Esophagus squamous epithelium (tissue), 5 donors: Measurements from ENCODE around the gene PRDX3. TPM values are rescaled to one million over a fixed set of nuclear protein-coding genes. Genes with fewer than 3 reads are reported as not detected.

Experiments used
- DNase-seq: peaks from one replicate; lab custom pipeline; 2025; lab: John Stamatoyannopoulos, UW
- H3K27ac ChIP-seq, 4 donors: fragments of 200-600 bp; sonication (generic); one replicate each; pipeline ENCODE4 v1.5.1; 2016 to 2019; ENCODE audit warnings: mild to moderate bottlenecking in 1 of 4
- H3K27me3 ChIP-seq, 4 donors: fragments of 200-600 bp; sonication (generic); 1 replicate in 3 of 4; 2 replicates in 1 of 4; pipeline versions ENCODE4 v1.5.1 to v1.6.0; 2017 to 2021; ENCODE audit warnings: antibody characterized with exemption in 1 of 4
- H3K36me3 ChIP-seq, 3 donors: fragments of 200-600 bp; sonication (generic); one replicate each; pipeline ENCODE4 v1.5.1; 2016 to 2019
- H3K4me1 ChIP-seq, 3 donors: fragments of 200-600 bp; sonication (generic); one replicate each; pipeline ENCODE4 v1.5.1; 2017 to 2019
- H3K4me3 ChIP-seq, 4 donors: fragments of 200-600 bp; sonication (generic); 1 replicate in 3 of 4; 2 replicates in 1 of 4; pipeline ENCODE4 v1.5.1; 2016 to 2019; ENCODE audit warnings: mild to moderate bottlenecking in 2 of 4, moderate library complexity in 1 of 4
- H3K9me3 ChIP-seq, 3 donors: fragments of 200-600 bp; sonication (generic); one replicate each; pipeline ENCODE4 v1.5.1; 2016 to 2019
- CTCF ChIP-seq, 6 experiments: fragments of 450-650 bp in 4 of 6; fragments of 200-600 bp in 2 of 6; sonication (generic) in 2 of 6; IDR thresholded peaks; one replicate each; pipeline ENCODE4 v1.5.1; 2016 to 2019; ENCODE audit warnings: antibody characterized with exemption in 6 of 6, mild to moderate bottlenecking in 4 of 6, moderate library complexity in 4 of 6
- POLR2A ChIP-seq, 4 donors: fragments of 450-650 bp; IDR thresholded peaks; one replicate each; pipeline ENCODE4 v1.6.1; 2017; ENCODE audit warnings: antibody characterized with exemption in 4 of 4, mild to moderate bottlenecking in 4 of 4, moderate library complexity in 3 of 4
- WGBS, 2 donors: methylation state at CpG; one replicate each; pipeline ENCODE4 v1.1.5; 2018; 5-methylcytosine and 5-hydroxymethylcytosine counted together
- intact Hi-C: fragments of 100-400 bp; cut with DNase I; formaldehyde crosslinking; loops from one replicate; pipeline ENCODE4 v1.15.0; 2022
- total RNA-seq, 4 donors: library from RNA; depleted of rRNA; stranded (reverse); fragments of >200 nt; gene quantifications; one replicate each; pipeline ENCODE4 v1.1.0, GENCODE V29; 2016
- donor health status: DM: yes; HTN: yes; CAD: no.

Gene PRDX3
- total RNA-seq, 4 donors from 2014 or later, result 42.9 to 183 (median 119) TPM

GRCh38 chr10:119221666-119222065 is 43.1 kb upstream of the PRDX3 start:
- WGBS, 2 donors, result 93 to 100% methylated on average over 1 of the region's 1 CpG

GRCh38 chr10:119221201-119221600 is 42.6 kb upstream of the PRDX3 start:
- WGBS, 2 donors, result 76 to 95% methylated on average over 4 of the region's 4 CpGs
- Histone ChIP-seq H3K27ac (peak overlapping the region; percentile 41 to 78 (median 74)), H3K9me3 (no peaks in the 10 kb centered on the region), H3K4me1 (peaks cover 0 to 66% (median 39%) of the 10 kb centered on the region in 3 donors), H3K4me3 (no peak overlapping the region), H3K36me3 (no peaks in the 10 kb centered on the region), H3K27me3 (no peaks in the 10 kb centered on the region)
- DNase-seq, result no peak
- TF ChIP-seq CTCF (IDR thresholded peaks at IDR 0.05) (no peak), POLR2A (IDR thresholded peaks at IDR 0.05) (no peak)
- intact Hi-C loops, result no loop called here

More at GRCh38 chr10:119221666-119222065, 43.1 kb upstream of the PRDX3 start:
- peak overlapping the region in 3 of 4 donors; percentile 75 to 78 (median 76) for H3K27ac ChIP-seq
- H3K4me1 ChIP-seq, result peaks cover 0 to 66% (median 39%) of the 10 kb centered on the region in 3 donors
- H3K4me3 ChIP-seq, result no peak overlapping the region
- H3K36me3 ChIP-seq, result no peaks in the 10 kb centered on the region
- no peak for TF ChIP-seq CTCF (IDR thresholded peaks at IDR 0.05)
- TF ChIP-seq POLR2A (IDR thresholded peaks at IDR 0.05), result no peak
- intact Hi-C loops, result no loop called here
- no peak for DNase-seq
- H3K9me3 ChIP-seq, result no peaks in the 10 kb centered on the region
- H3K27me3 ChIP-seq, result no peaks in the 10 kb centered on the region

- 57 to 76% methylated on average over 5 of the region's 5 CpGs for WGBS, 2 donors
- DNase-seq, result no peak
- intact Hi-C loops, result loop anchor here (10.0 kb wide), 1 partner anchor 85 kb away; no protein-coding TSS in a partner anchor
- H3K4me1 ChIP-seq, result peaks cover 0 to 77% (median 36%) of the 10 kb centered on the region in 3 donors
- H3K9me3 ChIP-seq, result no peaks in the 10 kb centered on the region
- peak overlapping the region in 3 of 4 donors; percentile 73 to 78 (median 75) for H3K27ac ChIP-seq
- H3K36me3 ChIP-seq, result no peaks in the 10 kb centered on the region
- H3K4me3 ChIP-seq, result no peak overlapping the region
- TF ChIP-seq CTCF (IDR thresholded peaks at IDR 0.05) (no peak), POLR2A (IDR thresholded peaks at IDR 0.05) (no peak)
- no peaks in the 10 kb centered on the region for H3K27me3 ChIP-seq
Observed at GRCh38 chr10:119219871-119220270, 41.3 kb upstream of the PRDX3 start.

GRCh38 chr10:119217991-119218490 is 39.4 kb upstream of the PRDX3 start:
- intact Hi-C loops, result loop anchor here (10.0 kb wide), 1 partner anchor 87 kb away; no protein-coding TSS in a partner anchor
- Histone ChIP-seq H3K9me3 (no peaks in the 10 kb centered on the region), H3K4me3 (no peak overlapping the region), H3K27ac (peak overlapping the region in 3 of 4 donors; percentile 44 to 73 (median 49)), H3K27me3 (no peaks in the 10 kb centered on the region), H3K36me3 (no peaks in the 10 kb centered on the region), H3K4me1 (peaks cover 0 to 74% (median 28%) of the 10 kb centered on the region in 3 donors)
- TF ChIP-seq CTCF (IDR thresholded peaks at IDR 0.05) (no peak), POLR2A (IDR thresholded peaks at IDR 0.05) (no peak)
- WGBS, 2 donors, result 60 to 93% methylated on average over 2 of the region's 4 CpGs
- DNase-seq, result no peak

GRCh38 chr10:119217401-119217800 is 38.8 kb upstream of the PRDX3 start:
- intact Hi-C loops, result loop anchor here (10.0 kb wide), 1 partner anchor 87 kb away; no protein-coding TSS in a partner anchor
- 77 to 91% methylated on average over 8 to 9 of the region's 9 CpGs for WGBS, 2 donors
- H3K4me1 ChIP-seq, result peaks cover 0 to 74% (median 27%) of the 10 kb centered on the region in 3 donors

More at GRCh38 chr10:119217401-119217800, 38.8 kb upstream of the PRDX3 start:
- Histone ChIP-seq H3K27me3 (no peaks in the 10 kb centered on the region), H3K9me3 (no peaks in the 10 kb centered on the region), H3K36me3 (no peaks in the 10 kb centered on the region), H3K27ac (peak overlapping the region in 3 of 4 donors; percentile 31 to 73 (median 44)), H3K4me3 (no peak overlapping the region)
- DNase-seq, result no peak
- no peak for TF ChIP-seq POLR2A (IDR thresholded peaks at IDR 0.05)
- TF ChIP-seq CTCF (IDR thresholded peaks at IDR 0.05), result no peak
